CD4-positive, alpha-beta T cell treated with Interleukin-10 for 1 hour (primary cell): Measurements from ENCODE around the gene GPR4.

Experiments used
- DNase-seq: peaks from one replicate; pipeline ENCODE4 v3.0.0-alpha.2; 2020

GPR4 gene

GRCh38 chr19:45587873-45588272 lies 14.1 kb downstream of the GPR4 start:
- DNase-seq = no peak

GRCh38 chr19:45585158-45585577 lies 16.8 kb downstream of the GPR4 start:
- no peak for DNase-seq

- peak; percentile 99 for DNase-seq
These were observed 17.5 kb downstream of the GPR4 start, which contains the start of gene OPA3 for GRCh38 chr19:45584332-45585157. Gene OPA3 (minus strand): TSS chr19:45584802. CDS start chr19:45584764, 38 bp downstream.

GRCh38 chr19:45581576-45581975 lies 20.4 kb downstream of the GPR4 start:
- DNase-seq = no peak

- DNase-seq = no peak
These were observed 23.2 kb downstream of the GPR4 start for GRCh38 chr19:45578861-45579260.

- no peak for DNase-seq
These were observed 24.7 kb downstream of the GPR4 start for GRCh38 chr19:45577111-45577905.

GRCh38 chr19:45576682-45577081 lies 25.3 kb downstream of the GPR4 start:
- no peak for DNase-seq

- DNase-seq = no peak
These were observed 26.8 kb downstream of the GPR4 start for GRCh38 chr19:45575216-45575615.

- DNase-seq = no peak
These were observed 27.5 kb downstream of the GPR4 start for GRCh38 chr19:45574526-45574925.

GRCh38 chr19:45571457-45572220 lies 30.4 kb downstream of the GPR4 start:
- no peak for DNase-seq

GRCh38 chr19:45569619-45570421 lies 32.2 kb downstream of the GPR4 start:
- DNase-seq = peak; percentile 60

- no peak for DNase-seq
These were observed 33.3 kb downstream of the GPR4 start for GRCh38 chr19:45568732-45569131.

- DNase-seq = no peak
These were observed 34.4 kb downstream of the GPR4 start for GRCh38 chr19:45567609-45568008.

- no peak for DNase-seq
These were observed 37.8 kb downstream of the GPR4 start for GRCh38 chr19:45564131-45564780.

- DNase-seq = no peak
These were observed 41.3 kb downstream of the GPR4 start for GRCh38 chr19:45560686-45561085.

GRCh38 chr19:45560038-45560437 lies 42.0 kb downstream of the GPR4 start:
- DNase-seq = no peak

- peak; percentile 81 for DNase-seq
These were observed 43.6 kb downstream of the GPR4 start for GRCh38 chr19:45558399-45558878.

- DNase-seq = no peak
These were observed 45.2 kb downstream of the GPR4 start for GRCh38 chr19:45556835-45557234.

GRCh38 chr19:45554481-45554880 lies 47.5 kb downstream of the GPR4 start:
- no peak for DNase-seq

- no peak for DNase-seq
These were observed 48.5 kb downstream of the GPR4 start for GRCh38 chr19:45553464-45553863.

GRCh38 chr19:45547965-45548609 lies 53.9 kb downstream of the GPR4 start:
- DNase-seq = no peak
